GM12864 (cell line): ENCODE results near the gene CAVIN1.

Source experiments
- DNase-seq: peaks from one replicate; pipeline ENCODE4 v3.0.0-alpha.2; 2011; ENCODE audit warnings: low read depth
- H3K4me3 ChIP-seq: 2 replicates; pipeline ENCODE4 v1.5.1; 2011; ENCODE audit warnings: mild to moderate bottlenecking, low read depth, low read length, control low read depth
- TF ChIP-seq, protein P1 (sequence below): IDR thresholded peaks from 2 replicates; pipeline ENCODE4 v1.5.1; 2011; ENCODE audit warnings: low read depth, mild to moderate bottlenecking, moderate library complexity, low read length, control low read depth, inconsistent platforms; ENCODE audit errors: missing control alignments

The CAVIN1 gene

GRCh38 chr17:42414704-42415409 is 8.2 kb downstream of the CAVIN1 start:
- peak; percentile 46 for DNase-seq
- H3K4me3 ChIP-seq = 0 out of 2 replicates have a peak overlapping the region, but pooled peaks have one; percentile 9
- TF ChIP-seq, protein P1, sequence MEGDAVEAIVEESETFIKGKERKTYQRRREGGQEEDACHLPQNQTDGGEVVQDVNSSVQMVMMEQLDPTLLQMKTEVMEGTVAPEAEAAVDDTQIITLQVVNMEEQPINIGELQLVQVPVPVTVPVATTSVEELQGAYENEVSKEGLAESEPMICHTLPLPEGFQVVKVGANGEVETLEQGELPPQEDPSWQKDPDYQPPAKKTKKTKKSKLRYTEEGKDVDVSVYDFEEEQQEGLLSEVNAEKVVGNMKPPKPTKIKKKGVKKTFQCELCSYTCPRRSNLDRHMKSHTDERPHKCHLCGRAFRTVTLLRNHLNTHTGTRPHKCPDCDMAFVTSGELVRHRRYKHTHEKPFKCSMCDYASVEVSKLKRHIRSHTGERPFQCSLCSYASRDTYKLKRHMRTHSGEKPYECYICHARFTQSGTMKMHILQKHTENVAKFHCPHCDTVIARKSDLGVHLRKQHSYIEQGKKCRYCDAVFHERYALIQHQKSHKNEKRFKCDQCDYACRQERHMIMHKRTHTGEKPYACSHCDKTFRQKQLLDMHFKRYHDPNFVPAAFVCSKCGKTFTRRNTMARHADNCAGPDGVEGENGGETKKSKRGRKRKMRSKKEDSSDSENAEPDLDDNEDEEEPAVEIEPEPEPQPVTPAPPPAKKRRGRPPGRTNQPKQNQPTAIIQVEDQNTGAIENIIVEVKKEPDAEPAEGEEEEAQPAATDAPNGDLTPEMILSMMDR = no peak

- no peak overlapping the region for H3K4me3 ChIP-seq
- DNase-seq = no peak
- TF ChIP-seq, protein P1 = no peak
These were observed 9.5 kb downstream of the CAVIN1 start for GRCh38 chr17:42413464-42414040.

DNA sequence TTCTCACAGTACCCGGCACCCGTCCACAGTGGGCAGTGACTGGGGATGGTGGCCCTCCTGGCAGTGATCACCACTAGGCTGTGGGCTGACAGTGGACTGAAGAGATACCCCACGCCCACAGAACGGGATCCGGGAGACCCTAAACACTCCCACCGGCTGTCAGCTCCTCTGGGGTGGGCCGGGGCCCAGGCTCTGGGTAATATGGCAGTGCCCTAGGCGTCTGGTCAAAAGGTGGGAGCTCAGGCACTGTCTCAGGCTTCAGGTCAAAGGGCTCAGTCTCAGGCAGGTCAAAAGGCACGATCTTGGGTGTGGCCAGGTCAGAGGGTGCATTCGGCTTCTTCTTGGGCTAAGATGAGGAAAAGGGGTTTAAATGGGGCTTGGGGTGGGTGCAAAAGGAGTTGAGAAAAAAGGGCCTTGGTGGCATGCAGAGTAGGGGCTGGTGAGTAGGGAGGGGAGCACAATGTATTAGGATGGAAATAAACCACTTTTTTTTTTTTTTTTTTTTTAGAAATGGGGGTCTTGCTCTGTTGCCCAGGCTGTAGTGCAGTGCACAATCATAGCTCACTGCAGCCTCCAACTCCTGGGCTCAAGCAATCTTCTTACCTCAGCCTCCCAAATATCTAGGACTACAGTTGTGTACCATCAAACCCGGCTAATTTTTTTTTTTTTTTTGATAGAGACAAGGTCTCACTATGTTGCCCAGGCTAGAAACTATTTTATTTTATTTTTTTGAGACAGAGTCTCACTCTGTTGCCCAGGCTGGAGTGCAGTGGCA is 11.0 kb downstream of the CAVIN1 start:
- TF ChIP-seq, protein P1 = no peak

DNA sequence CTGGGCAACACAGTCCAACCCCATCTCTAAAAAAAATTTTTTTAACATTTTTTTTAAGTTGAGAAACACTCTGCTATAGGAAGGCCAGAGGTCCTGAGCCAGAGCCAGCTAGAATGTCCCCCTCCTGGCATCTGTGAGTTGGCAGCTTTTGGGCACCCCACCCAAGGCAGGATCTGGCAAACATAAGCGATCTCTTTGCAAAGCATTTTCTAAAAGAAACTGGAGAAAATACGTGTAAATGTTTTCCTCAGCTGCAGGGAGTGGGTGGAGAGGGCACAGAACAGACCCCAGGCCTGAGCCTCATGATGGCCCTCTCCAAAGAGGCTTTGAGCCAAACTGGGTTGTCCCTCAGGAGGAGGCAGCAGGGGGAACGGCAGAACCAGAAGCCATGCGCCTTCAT is 11.7 kb downstream of the CAVIN1 start:
- no peak for DNase-seq
- TF ChIP-seq, protein P1 = no peak
- H3K4me3 ChIP-seq = no peak overlapping the region

More for the DNA sequence above, 11.0 kb downstream of the CAVIN1 start:
- H3K4me3 ChIP-seq = no peak overlapping the region
- no peak for DNase-seq

GRCh38 chr17:42410319-42410685 is 12.8 kb downstream of the CAVIN1 start:
- no peak overlapping the region for H3K4me3 ChIP-seq

DNA sequence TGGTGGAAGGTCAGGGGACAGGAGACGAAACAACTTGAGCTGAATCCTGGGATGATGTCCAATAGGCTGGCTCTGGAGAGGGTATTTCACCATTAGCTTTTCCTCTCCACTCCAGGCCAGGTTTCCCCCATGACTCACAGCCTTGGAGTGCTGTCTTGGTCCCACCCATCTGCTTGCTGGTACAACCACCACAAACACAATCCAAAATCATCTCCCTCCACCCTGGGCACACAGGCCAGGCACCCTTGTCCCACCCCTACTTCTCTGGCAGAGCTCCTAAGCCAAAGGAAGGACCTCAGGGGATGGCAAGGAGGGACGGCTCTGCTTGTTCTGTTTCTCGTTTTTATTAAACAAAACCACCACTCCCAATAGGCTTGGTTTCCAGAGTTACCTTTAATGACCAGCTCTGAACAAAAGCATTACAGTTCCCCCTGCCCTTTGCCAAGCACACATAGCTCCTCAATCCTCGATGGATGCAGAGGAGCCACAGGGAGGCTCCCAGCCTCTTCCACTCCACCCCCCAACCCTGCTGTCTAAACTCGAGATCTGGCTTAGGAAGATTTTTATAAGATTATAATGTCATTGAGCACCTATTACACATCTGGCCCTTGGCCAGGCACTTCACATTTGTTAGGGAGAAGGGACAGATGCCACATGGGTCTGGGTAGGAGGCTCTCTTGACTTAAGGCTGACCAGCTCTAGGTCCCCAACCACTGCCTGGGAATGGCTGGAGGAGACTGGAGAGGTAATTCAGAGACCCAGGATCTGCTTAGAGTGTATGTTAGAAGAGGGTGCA is 13.3 kb downstream of the CAVIN1 start:
- DNase-seq = no peak
- no peak overlapping the region for H3K4me3 ChIP-seq
- TF ChIP-seq, protein P1 = no peak

More at GRCh38 chr17:42410319-42410685, 12.8 kb downstream of the CAVIN1 start:
- TF ChIP-seq, protein P1 = no peak
- DNase-seq = no peak
